ENCODE measurements around the gene EGFR.

Gene EGFR

DNA sequence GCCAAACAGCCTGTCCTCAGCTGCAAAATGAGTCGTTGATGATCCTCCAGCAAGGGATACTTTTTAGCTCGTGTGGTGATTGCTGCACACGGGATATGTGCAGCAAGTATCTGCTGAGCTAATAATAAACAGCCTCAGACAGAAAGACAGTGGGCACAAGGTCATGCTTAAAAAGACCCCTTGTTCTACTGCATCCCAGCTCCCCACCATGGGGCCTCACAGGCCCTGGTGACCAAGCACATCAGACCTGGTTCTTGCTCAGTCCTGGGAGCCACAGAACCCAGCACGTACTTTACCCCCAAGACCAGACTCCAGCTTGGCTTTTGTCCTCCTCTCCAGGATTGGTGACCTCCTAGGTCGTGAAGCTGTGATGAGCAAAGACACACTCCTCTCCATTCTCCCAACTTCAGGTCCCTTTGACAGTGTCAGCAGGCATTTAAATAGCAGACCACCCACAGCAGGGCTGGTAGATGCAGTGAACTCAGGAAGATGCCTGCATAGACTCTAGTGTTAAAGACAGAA lies 50.5 kb downstream of the EGFR start:
- no peaks in the 10 kb centered on the region for H3K36me3 ChIP-seq (replicated peaks; ENCODE audit: insufficient read depth, low read length)
- no peaks in the 10 kb centered on the region for H3K9me2 ChIP-seq (replicated peaks; ENCODE audit: insufficient read depth, low read length)
- no peak overlapping the region for H3K9ac ChIP-seq (ENCODE audit: low read length)
- no peak for DNase-seq
- H3K27ac ChIP-seq (ENCODE audit: low read length): no peak overlapping the region
- H2AFZ ChIP-seq (ENCODE audit: low read length): no peak overlapping the region
- no peak for TF ChIP-seq EZH2phosphoT487 (IDR thresholded peaks at IDR 0.05; ENCODE audit: low read length)
- TF ChIP-seq, protein P1, sequence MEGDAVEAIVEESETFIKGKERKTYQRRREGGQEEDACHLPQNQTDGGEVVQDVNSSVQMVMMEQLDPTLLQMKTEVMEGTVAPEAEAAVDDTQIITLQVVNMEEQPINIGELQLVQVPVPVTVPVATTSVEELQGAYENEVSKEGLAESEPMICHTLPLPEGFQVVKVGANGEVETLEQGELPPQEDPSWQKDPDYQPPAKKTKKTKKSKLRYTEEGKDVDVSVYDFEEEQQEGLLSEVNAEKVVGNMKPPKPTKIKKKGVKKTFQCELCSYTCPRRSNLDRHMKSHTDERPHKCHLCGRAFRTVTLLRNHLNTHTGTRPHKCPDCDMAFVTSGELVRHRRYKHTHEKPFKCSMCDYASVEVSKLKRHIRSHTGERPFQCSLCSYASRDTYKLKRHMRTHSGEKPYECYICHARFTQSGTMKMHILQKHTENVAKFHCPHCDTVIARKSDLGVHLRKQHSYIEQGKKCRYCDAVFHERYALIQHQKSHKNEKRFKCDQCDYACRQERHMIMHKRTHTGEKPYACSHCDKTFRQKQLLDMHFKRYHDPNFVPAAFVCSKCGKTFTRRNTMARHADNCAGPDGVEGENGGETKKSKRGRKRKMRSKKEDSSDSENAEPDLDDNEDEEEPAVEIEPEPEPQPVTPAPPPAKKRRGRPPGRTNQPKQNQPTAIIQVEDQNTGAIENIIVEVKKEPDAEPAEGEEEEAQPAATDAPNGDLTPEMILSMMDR (IDR thresholded peaks at IDR 0.05; ENCODE audit: low read length): no peak
- TF ChIP-seq EZH2 (optimal IDR thresholded peaks at IDR 0.05; ENCODE audit: low read depth, low read length): no peak
- peaks cover 5% of the 10 kb centered on the region for H3K4me1 ChIP-seq (ENCODE audit: low read length)
- H3K27me3 ChIP-seq (replicated peaks; ENCODE audit: insufficient read depth, low read length): peaks cover 5% of the 10 kb centered on the region; the same call in 1 of the 2 replicates
- no peak overlapping the region for H3K4me2 ChIP-seq (ENCODE audit: low read depth, low read length)
- H3K4me3 ChIP-seq (ENCODE audit: low read length): no peak overlapping the region
- H3K79me2 ChIP-seq (ENCODE audit: low read length): no peaks in the 10 kb centered on the region
- H3F3A ChIP-seq (ENCODE audit: insufficient read depth, low read length): peaks cover 8% of the 10 kb centered on the region; the same call in 1 of the 2 replicates
- H4K20me1 ChIP-seq (ENCODE audit: insufficient read depth, low read length): no peaks in the 10 kb centered on the region
- no peaks in the 10 kb centered on the region for H3K9me3 ChIP-seq (replicated peaks; ENCODE audit: insufficient read depth, low read length)

DNA sequence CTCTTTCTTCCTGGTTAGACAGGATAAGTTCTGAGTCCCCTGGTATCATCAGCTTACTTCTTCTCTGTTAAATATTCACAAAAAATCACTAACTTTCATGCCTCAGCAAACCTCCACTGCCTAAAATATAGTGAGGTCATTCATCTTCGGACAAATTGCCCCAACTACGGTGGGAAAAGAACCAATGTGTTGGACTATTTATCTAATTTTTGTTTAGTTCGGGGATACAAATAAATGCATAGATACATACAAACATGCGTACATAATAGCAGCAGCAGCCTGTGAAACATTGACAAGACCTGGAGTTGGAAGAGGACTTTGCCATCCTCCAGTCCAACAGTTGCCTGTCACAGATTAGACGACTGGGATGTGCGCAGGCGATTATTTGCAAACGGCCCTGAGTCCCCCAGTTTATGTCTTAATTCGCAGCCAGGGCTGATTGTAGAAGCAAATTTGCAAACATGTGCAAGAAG lies 51.5 kb downstream of the EGFR start:
- H3K9ac ChIP-seq (ENCODE audit: low read length): no peak overlapping the region
- no peak for TF ChIP-seq EZH2 (optimal IDR thresholded peaks at IDR 0.05; ENCODE audit: low read depth, low read length)
- no peak for TF ChIP-seq EZH2phosphoT487 (IDR thresholded peaks at IDR 0.05; ENCODE audit: low read length)
- TF ChIP-seq, protein P1 (IDR thresholded peaks at IDR 0.05; ENCODE audit: low read length): no peak
- no peaks in the 10 kb centered on the region for H3K36me3 ChIP-seq (replicated peaks; ENCODE audit: insufficient read depth, low read length)
- no peak overlapping the region for H2AFZ ChIP-seq (ENCODE audit: low read length)
- DNase-seq: no peak
- no peak overlapping the region for H3K4me2 ChIP-seq (ENCODE audit: low read depth, low read length)
- H3F3A ChIP-seq (ENCODE audit: insufficient read depth, low read length): peaks cover 12% of the 10 kb centered on the region; the same call in 1 of the 2 replicates
- no peak overlapping the region for H3K4me3 ChIP-seq (ENCODE audit: low read length)
- no peaks in the 10 kb centered on the region for H3K9me2 ChIP-seq (replicated peaks; ENCODE audit: insufficient read depth, low read length)
- H3K79me2 ChIP-seq (ENCODE audit: low read length): no peaks in the 10 kb centered on the region
- H3K9me3 ChIP-seq (replicated peaks; ENCODE audit: insufficient read depth, low read length): no peaks in the 10 kb centered on the region
- H3K27me3 ChIP-seq (replicated peaks; ENCODE audit: insufficient read depth, low read length): peaks cover 5% of the 10 kb centered on the region; the same call in 1 of the 2 replicates
- no peak overlapping the region for H3K27ac ChIP-seq (ENCODE audit: low read length)
- peaks cover 5% of the 10 kb centered on the region for H3K4me1 ChIP-seq (ENCODE audit: low read length)
- H4K20me1 ChIP-seq (ENCODE audit: insufficient read depth, low read length): no peaks in the 10 kb centered on the region

DNA sequence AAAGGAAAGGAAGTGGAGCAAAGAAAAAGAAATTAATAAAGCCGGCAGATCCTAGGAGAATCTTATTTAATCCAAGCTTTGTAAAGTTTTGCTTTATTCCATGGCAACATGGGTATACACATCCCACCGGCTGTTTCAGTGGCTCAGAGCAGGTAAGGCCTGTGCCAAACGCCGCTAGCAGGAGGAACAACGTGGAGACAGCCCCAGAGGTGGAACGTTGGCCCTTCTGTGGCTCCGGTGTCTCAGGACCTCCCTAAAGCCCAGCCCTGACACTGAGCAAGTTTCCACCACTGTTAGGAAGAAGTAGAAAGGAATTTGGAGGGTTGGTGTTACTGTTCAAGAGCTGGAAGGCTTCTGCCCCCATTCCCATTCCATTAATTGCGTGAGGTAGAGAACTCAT lies 52.0 kb downstream of the EGFR start:
- no peaks in the 10 kb centered on the region for H3K79me2 ChIP-seq (ENCODE audit: low read length)
- no peak overlapping the region for H3K4me2 ChIP-seq (ENCODE audit: low read depth, low read length)
- H4K20me1 ChIP-seq (ENCODE audit: insufficient read depth, low read length): no peaks in the 10 kb centered on the region
- DNase-seq: no peak
- H3K27ac ChIP-seq (ENCODE audit: low read length): no peak overlapping the region
- H3K9me2 ChIP-seq (replicated peaks; ENCODE audit: insufficient read depth, low read length): no peaks in the 10 kb centered on the region
- H3K4me3 ChIP-seq (ENCODE audit: low read length): no peak overlapping the region
- peaks cover 5% of the 10 kb centered on the region for H3K4me1 ChIP-seq (ENCODE audit: low read length)
- no peak overlapping the region for H3K9ac ChIP-seq (ENCODE audit: low read length)
- peaks cover 9% of the 10 kb centered on the region; the same call in 1 of the 2 replicates for H3K27me3 ChIP-seq (replicated peaks; ENCODE audit: insufficient read depth, low read length)
- no peak for TF ChIP-seq EZH2 (optimal IDR thresholded peaks at IDR 0.05; ENCODE audit: low read depth, low read length)
- TF ChIP-seq, protein P1 (IDR thresholded peaks at IDR 0.05; ENCODE audit: low read length): no peak
- no peak for TF ChIP-seq EZH2phosphoT487 (IDR thresholded peaks at IDR 0.05; ENCODE audit: low read length)
- H2AFZ ChIP-seq (ENCODE audit: low read length): no peak overlapping the region
- no peaks in the 10 kb centered on the region for H3K36me3 ChIP-seq (replicated peaks; ENCODE audit: insufficient read depth, low read length)
- H3K9me3 ChIP-seq (replicated peaks; ENCODE audit: insufficient read depth, low read length): no peaks in the 10 kb centered on the region
- peaks cover 12% of the 10 kb centered on the region; the same call in 1 of the 2 replicates for H3F3A ChIP-seq (ENCODE audit: insufficient read depth, low read length)
